ENCODE measurements around the gene UBR3. TPM values are rescaled to one million over a fixed set of nuclear protein-coding genes. Genes with fewer than 3 reads are reported as not detected.

Gene UBR3
- 67.8 TPM for total RNA-seq

- Histone ChIP-seq H3K4me1 (ENCODE audit: control insufficient read depth in 3 of 3, insufficient read depth in 3 of 3, low read length in 3 of 3) (peaks cover 36 to 52% (median 42%) of the 10 kb centered on the region in 3 donors), H3K27me3 (ENCODE audit: control insufficient read depth in 3 of 3, insufficient read depth in 3 of 3, low read length in 3 of 3) (no peaks in the 10 kb centered on the region), H3K4me3 (ENCODE audit: low read length in 3 of 3) (peak within 1 kb of the TSS; percentile 89 to 97 (median 92)), H3K9ac (ENCODE audit: low read depth in 1 of 3, low read length in 3 of 3) (peak within 1 kb of the TSS; percentile 89 to 97 (median 91)), H3K9me3 (ENCODE audit: control insufficient read depth in 3 of 3, low read length in 3 of 3) (no peaks in the 10 kb centered on the region), H3K36me3 (ENCODE audit: control insufficient read depth in 3 of 3, insufficient read depth in 3 of 3, low read length in 3 of 3) (peaks cover 0 to 1% (median 0%) of the 10 kb centered on the region in 3 donors), H3K27ac (ENCODE audit: low read depth, low read length) (peak within 1 kb of the TSS; percentile 92)
These were observed at the start of gene UBR3 for GRCh38 chr2:169827272-169828140. Gene UBR3 (plus strand): TSS chr2:169827454. CDS start chr2:169827508, 54 bp downstream.

GRCh38 chr2:169778446-169778845 is 48.8 kb upstream of the UBR3 start:
- Histone ChIP-seq H3K9ac (ENCODE audit: low read depth in 1 of 3, low read length in 3 of 3) (no peak overlapping the region), H3K4me1 (ENCODE audit: control insufficient read depth in 3 of 3, insufficient read depth in 3 of 3, low read length in 3 of 3) (no peaks in the 10 kb centered on the region), H3K4me3 (ENCODE audit: low read length in 3 of 3) (no peak overlapping the region), H3K27me3 (ENCODE audit: control insufficient read depth in 3 of 3, insufficient read depth in 3 of 3, low read length in 3 of 3) (no peaks in the 10 kb centered on the region), H3K36me3 (ENCODE audit: control insufficient read depth in 3 of 3, insufficient read depth in 3 of 3, low read length in 3 of 3) (no peaks in the 10 kb centered on the region), H3K9me3 (ENCODE audit: control insufficient read depth in 3 of 3, low read length in 3 of 3) (no peaks in the 10 kb centered on the region), H3K27ac (ENCODE audit: low read depth, low read length) (no peak overlapping the region)

- no peaks in the 10 kb centered on the region for H3K4me1 ChIP-seq (ENCODE audit: control insufficient read depth in 3 of 3, insufficient read depth in 3 of 3, low read length in 3 of 3)
- no peak overlapping the region for H3K27ac ChIP-seq (ENCODE audit: low read depth, low read length)
- H3K9me3 ChIP-seq (ENCODE audit: control insufficient read depth in 3 of 3, low read length in 3 of 3): no peaks in the 10 kb centered on the region
- H3K36me3 ChIP-seq (ENCODE audit: control insufficient read depth in 3 of 3, insufficient read depth in 3 of 3, low read length in 3 of 3): no peaks in the 10 kb centered on the region
- H3K4me3 ChIP-seq (ENCODE audit: low read length in 3 of 3): no peak overlapping the region
- H3K9ac ChIP-seq (ENCODE audit: low read depth in 1 of 3, low read length in 3 of 3): no peak overlapping the region
- H3K27me3 ChIP-seq (ENCODE audit: control insufficient read depth in 3 of 3, insufficient read depth in 3 of 3, low read length in 3 of 3): no peaks in the 10 kb centered on the region
These were observed 45.8 kb upstream of the UBR3 start for GRCh38 chr2:169781249-169782013.

GRCh38 chr2:169782513-169782912 is 44.7 kb upstream of the UBR3 start:
- Histone ChIP-seq H3K4me3 (ENCODE audit: low read length in 3 of 3) (no peak overlapping the region), H3K4me1 (ENCODE audit: control insufficient read depth in 3 of 3, insufficient read depth in 3 of 3, low read length in 3 of 3) (no peaks in the 10 kb centered on the region), H3K27ac (ENCODE audit: low read depth, low read length) (no peak overlapping the region), H3K27me3 (ENCODE audit: control insufficient read depth in 3 of 3, insufficient read depth in 3 of 3, low read length in 3 of 3) (no peaks in the 10 kb centered on the region), H3K9me3 (ENCODE audit: control insufficient read depth in 3 of 3, low read length in 3 of 3) (no peaks in the 10 kb centered on the region), H3K9ac (ENCODE audit: low read depth in 1 of 3, low read length in 3 of 3) (no peak overlapping the region), H3K36me3 (ENCODE audit: control insufficient read depth in 3 of 3, insufficient read depth in 3 of 3, low read length in 3 of 3) (no peaks in the 10 kb centered on the region)

GRCh38 chr2:169790581-169790980 is 36.7 kb upstream of the UBR3 start:
- H3K4me3 ChIP-seq (ENCODE audit: low read length in 3 of 3): no peak overlapping the region

GRCh38 chr2:169795181-169795580 is 32.1 kb upstream of the UBR3 start:
- Histone ChIP-seq H3K9me3 (ENCODE audit: control insufficient read depth in 3 of 3, low read length in 3 of 3) (no peaks in the 10 kb centered on the region), H3K9ac (ENCODE audit: low read depth in 1 of 3, low read length in 3 of 3) (no peak overlapping the region), H3K4me1 (ENCODE audit: control insufficient read depth in 3 of 3, insufficient read depth in 3 of 3, low read length in 3 of 3) (peaks cover 4 to 11% (median 8%) of the 10 kb centered on the region in 3 donors), H3K4me3 (ENCODE audit: low read length in 3 of 3) (no peak overlapping the region), H3K36me3 (ENCODE audit: control insufficient read depth in 3 of 3, insufficient read depth in 3 of 3, low read length in 3 of 3) (no peaks in the 10 kb centered on the region), H3K27ac (ENCODE audit: low read depth, low read length) (no peak overlapping the region), H3K27me3 (ENCODE audit: control insufficient read depth in 3 of 3, insufficient read depth in 3 of 3, low read length in 3 of 3) (no peaks in the 10 kb centered on the region)

More at GRCh38 chr2:169790581-169790980, 36.7 kb upstream of the UBR3 start:
- H3K9me3 ChIP-seq (ENCODE audit: control insufficient read depth in 3 of 3, low read length in 3 of 3): no peaks in the 10 kb centered on the region
- H3K27me3 ChIP-seq (ENCODE audit: control insufficient read depth in 3 of 3, insufficient read depth in 3 of 3, low read length in 3 of 3): no peaks in the 10 kb centered on the region
- peaks cover 0 to 4% (median 4%) of the 10 kb centered on the region in 3 donors for H3K4me1 ChIP-seq (ENCODE audit: control insufficient read depth in 3 of 3, insufficient read depth in 3 of 3, low read length in 3 of 3)
- H3K27ac ChIP-seq (ENCODE audit: low read depth, low read length): no peak overlapping the region
- H3K9ac ChIP-seq (ENCODE audit: low read depth in 1 of 3, low read length in 3 of 3): no peak overlapping the region
- H3K36me3 ChIP-seq (ENCODE audit: control insufficient read depth in 3 of 3, insufficient read depth in 3 of 3, low read length in 3 of 3): no peaks in the 10 kb centered on the region

GRCh38 chr2:169796441-169796840 is 30.8 kb upstream of the UBR3 start:
- H3K9ac ChIP-seq (ENCODE audit: low read depth in 1 of 3, low read length in 3 of 3): no peak overlapping the region
- H3K4me1 ChIP-seq (ENCODE audit: control insufficient read depth in 3 of 3, insufficient read depth in 3 of 3, low read length in 3 of 3): peaks cover 4 to 11% (median 8%) of the 10 kb centered on the region in 3 donors
- H3K4me3 ChIP-seq (ENCODE audit: low read length in 3 of 3): no peak overlapping the region
- H3K27me3 ChIP-seq (ENCODE audit: control insufficient read depth in 3 of 3, insufficient read depth in 3 of 3, low read length in 3 of 3): no peaks in the 10 kb centered on the region
- H3K9me3 ChIP-seq (ENCODE audit: control insufficient read depth in 3 of 3, low read length in 3 of 3): no peaks in the 10 kb centered on the region
- H3K27ac ChIP-seq (ENCODE audit: low read depth, low read length): no peak overlapping the region
- H3K36me3 ChIP-seq (ENCODE audit: control insufficient read depth in 3 of 3, insufficient read depth in 3 of 3, low read length in 3 of 3): peaks cover 0 to 6% (median under 1%) of the 10 kb centered on the region in 3 donors

GRCh38 chr2:169797601-169798000 is 29.7 kb upstream of the UBR3 start:
- no peaks in the 10 kb centered on the region for H3K27me3 ChIP-seq (ENCODE audit: control insufficient read depth in 3 of 3, insufficient read depth in 3 of 3, low read length in 3 of 3)
- H3K4me1 ChIP-seq (ENCODE audit: control insufficient read depth in 3 of 3, insufficient read depth in 3 of 3, low read length in 3 of 3): peaks cover 4 to 11% (median 8%) of the 10 kb centered on the region in 3 donors
- no peaks in the 10 kb centered on the region for H3K9me3 ChIP-seq (ENCODE audit: control insufficient read depth in 3 of 3, low read length in 3 of 3)
- H3K36me3 ChIP-seq (ENCODE audit: control insufficient read depth in 3 of 3, insufficient read depth in 3 of 3, low read length in 3 of 3): peaks cover 5 to 10% (median 9%) of the 10 kb centered on the region in 3 donors
- H3K27ac ChIP-seq (ENCODE audit: low read depth, low read length): no peak overlapping the region
- no peak overlapping the region for H3K9ac ChIP-seq (ENCODE audit: low read depth in 1 of 3, low read length in 3 of 3)
- no peak overlapping the region for H3K4me3 ChIP-seq (ENCODE audit: low read length in 3 of 3)

GRCh38 chr2:169798397-169798717 is 28.9 kb upstream of the UBR3 start:
- Histone ChIP-seq H3K27me3 (ENCODE audit: control insufficient read depth in 3 of 3, insufficient read depth in 3 of 3, low read length in 3 of 3) (no peaks in the 10 kb centered on the region), H3K36me3 (ENCODE audit: control insufficient read depth in 3 of 3, insufficient read depth in 3 of 3, low read length in 3 of 3) (peaks cover 5 to 12% (median 9%) of the 10 kb centered on the region in 3 donors), H3K9ac (ENCODE audit: low read depth in 1 of 3, low read length in 3 of 3) (peak overlapping the region; percentile 67 to 87 (median 85)), H3K4me3 (ENCODE audit: low read length in 3 of 3) (peak overlapping the region; percentile 83 to 92 (median 89)), H3K9me3 (ENCODE audit: control insufficient read depth in 3 of 3, low read length in 3 of 3) (no peaks in the 10 kb centered on the region), H3K27ac (ENCODE audit: low read depth, low read length) (peak overlapping the region; percentile 75), H3K4me1 (ENCODE audit: control insufficient read depth in 3 of 3, insufficient read depth in 3 of 3, low read length in 3 of 3) (peaks cover 4 to 11% (median 8%) of the 10 kb centered on the region in 3 donors)
